HepG2 (cell line): ENCODE measurements around the gene GARIN3. TPM values are rescaled to one million over a fixed set of nuclear protein-coding genes. Genes with fewer than 3 reads are reported as not detected.

ENCODE experiments used
- ATAC-seq: fragments of 200-7000 bp; cut with Tn5 transposase; 3 replicates; pipeline ENCODE4 v1.9.1; 2020; ENCODE audit warnings: mild to moderate bottlenecking, moderate library complexity
- BruUV-seq: library from RNA; stranded (reverse); fragments of 400-500 nt; replicated peaks from 2 replicates; lab custom pipeline; 2021; lab: Mats Ljungman, UMichigan
- CTCF ChIA-PET: fragments of 300-600 bp; formaldehyde crosslinking; extraction: SDS; loops from one replicate; lab custom pipeline; 2021; ENCODE audit warnings: low total read pairs, inconsistent platforms, low intra/inter-chr PET ratio; lab: Yijun Ruan, JAX
- POLR2A ChIA-PET: fragments of 350-600 bp; sonication (Branson Sonifier 250); formaldehyde crosslinking; loops from one replicate; lab custom pipeline; 2020; ENCODE audit warnings: antibody characterized with exemption, inconsistent platforms; lab: Yijun Ruan, JAX
- DNase-seq: peaks from one replicate; pipeline ENCODE4 v3.0.0-alpha.2; 2015; ENCODE audit warnings: low spot score
- FAIRE-seq: peaks from 3 replicates; lab custom pipeline; 2011; peaks lifted over from hg19 to GRCh38; lab: Jason Lieb, UNC
- H2AFZ ChIP-seq: one replicate; pipeline ENCODE4 v1.6.1; 2011; ENCODE audit warnings: low read length, inconsistent platforms
- H3K27ac ChIP-seq: fragments of 300-600 bp; 3 replicates; pipeline ENCODE4 v1.8.0; 2011; ENCODE audit warnings: mixed run types, mild to moderate bottlenecking, mixed read lengths, low read length, inconsistent platforms; ENCODE audit not compliant: insufficient read depth; ENCODE audit errors: extremely low read length
- H3K27me3 ChIP-seq, 2 experiments: fragments of 200-600 bp in 1 of 2; 2 replicates in 1 of 2; 3 replicates in 1 of 2; pipeline versions ENCODE4 v1.6.0 to v1.8.0; 2011; ENCODE audit warnings: low read length in 2 of 2, mild to moderate bottlenecking in 2 of 2, moderate library complexity in 2 of 2, inconsistent platforms in 1 of 2; ENCODE audit not compliant: insufficient read depth in 2 of 2, control insufficient read depth in 1 of 2
- H3K36me3 ChIP-seq, 2 experiments: fragments of 200-600 bp in 1 of 2; replicated peaks in 1 of 2; 2 replicates in 1 of 2; 3 replicates in 1 of 2; pipeline versions ENCODE4 v1.5.1 to v1.8.0; 2011; ENCODE audit warnings: low read length in 2 of 2, inconsistent platforms in 1 of 2; ENCODE audit not compliant: insufficient read depth in 2 of 2, control insufficient read depth in 1 of 2
- H3K4me1 ChIP-seq: 2 replicates; pipeline ENCODE4 v1.5.1; 2012; ENCODE audit warnings: low read length, inconsistent platforms; ENCODE audit not compliant: insufficient read depth
- H3K4me2 ChIP-seq: 2 replicates; pipeline ENCODE4 v1.6.0; 2011; ENCODE audit warnings: low read depth, low read length, inconsistent platforms
- H3K4me3 ChIP-seq, 3 experiments: fragments of 200-600 bp in 1 of 3; sonication (generic), shearing (Covaris generic) in 1 of 3; replicated peaks in 1 of 3; 2 replicates each; pipeline ENCODE4 v1.5.1; 2011 to 2016; ENCODE audit warnings: low read length in 3 of 3, inconsistent platforms in 2 of 3, low read depth in 2 of 3, mild to moderate bottlenecking in 2 of 3, control low read depth in 1 of 3, mixed read lengths in 1 of 3; ENCODE audit not compliant: insufficient read depth in 1 of 3
- H3K79me2 ChIP-seq: one replicate; pipeline ENCODE4 v1.6.1; 2011; ENCODE audit warnings: low read length, inconsistent platforms; ENCODE audit not compliant: insufficient read depth
- H3K9ac ChIP-seq: 2 replicates; pipeline ENCODE4 v1.6.0; 2011; ENCODE audit warnings: mild to moderate bottlenecking, low read depth, low read length, inconsistent platforms; ENCODE audit not compliant: insufficient read depth
- H3K9me3 ChIP-seq: 2 replicates; pipeline ENCODE4 v1.5.1; 2012; ENCODE audit warnings: mild to moderate bottlenecking, low read length
- H4K20me1 ChIP-seq: 2 replicates; pipeline ENCODE4 v1.6.0; 2011; ENCODE audit warnings: inconsistent platforms, mild to moderate bottlenecking, low read length, moderate library complexity; ENCODE audit not compliant: insufficient read depth
- TBL1XR1 ChIP-seq: fragments of 150-350 bp; IDR thresholded peaks from 2 replicates; pipeline ENCODE4 v1.6.1; 2014; ENCODE audit warnings: borderline replicate concordance, low read length; ENCODE audit not compliant: partially characterized antibody
- TEAD3 ChIP-seq: optimal IDR thresholded peaks from 2 replicates; pipeline ENCODE3; 2016; ENCODE audit warnings: borderline replicate concordance
- WGBS: methylation state at CpG from one replicate; pipeline ENCODE4 v1.1.6; 2017; ENCODE audit warnings: low lambda C conversion rate; 5-methylcytosine and 5-hydroxymethylcytosine counted together
- in situ Hi-C: cut with HindIII; loops from 2 replicates; pipeline ENCODE4 v1.10.0; 2017; ENCODE audit warnings: low pct_unique_long_range_greater_than_20kb; ENCODE audit not compliant: extremely low pct_ligation_motif_present
- intact Hi-C: fragments of 100-400 bp; cut with micrococcal nuclease; formaldehyde crosslinking; loops from one replicate; pipeline ENCODE4 v1.10.0; 2022; ENCODE audit not compliant: unreplicated experiment
- polyA plus RNA-seq, 8 experiments: library from polyadenylated mRNA; depleted of rRNA in 3 of 8; stranded (reverse) in 7 of 8; unstranded in 1 of 8; fragments of >200 nt; fragmentation: Illumina TruSeq in 4 of 8; extraction: Trizol in 4 of 8; gene quantifications; 2 replicates each; pipeline versions ENCODE4 v1.2.1 to v1.2.3, GENCODE V29; 2011 to 2016; ENCODE audit warnings: low read depth in 4 of 8, missing spikeins in 1 of 8, mixed read lengths in 1 of 8; ENCODE audit not compliant: insufficient read depth in 1 of 8
- total RNA-seq, 5 experiments: library from RNA; depleted of rRNA; stranded (reverse); fragments of >200 nt; fragmentation: Illumina TruSeq; extraction: Trizol; gene quantifications; 2 replicates each; pipeline ENCODE4 v1.2.3, GENCODE V29; 2016; ENCODE audit warnings: low read depth in 1 of 5
- TF ChIP-seq, protein P1 (sequence below): sonication (generic); formaldehyde crosslinking; IDR thresholded peaks from 2 replicates; pipeline ENCODE4 v1.8.0; 2022; ENCODE audit warnings: mild to moderate bottlenecking, missing genetic modification reagents
- TF ChIP-seq, protein P2 (sequence below): sonication (generic); formaldehyde crosslinking; IDR thresholded peaks from 2 replicates; pipeline ENCODE4 v1.4.0; 2020; ENCODE audit warnings: mild to moderate bottlenecking, low read depth, missing genetic modification reagents

The GARIN3 gene
- total and polyA plus RNA-seq, 2 of the 13 experiments (the other 11 are each of a cell fraction or from before 2014, with no cell fraction given) = not detected

DNA sequence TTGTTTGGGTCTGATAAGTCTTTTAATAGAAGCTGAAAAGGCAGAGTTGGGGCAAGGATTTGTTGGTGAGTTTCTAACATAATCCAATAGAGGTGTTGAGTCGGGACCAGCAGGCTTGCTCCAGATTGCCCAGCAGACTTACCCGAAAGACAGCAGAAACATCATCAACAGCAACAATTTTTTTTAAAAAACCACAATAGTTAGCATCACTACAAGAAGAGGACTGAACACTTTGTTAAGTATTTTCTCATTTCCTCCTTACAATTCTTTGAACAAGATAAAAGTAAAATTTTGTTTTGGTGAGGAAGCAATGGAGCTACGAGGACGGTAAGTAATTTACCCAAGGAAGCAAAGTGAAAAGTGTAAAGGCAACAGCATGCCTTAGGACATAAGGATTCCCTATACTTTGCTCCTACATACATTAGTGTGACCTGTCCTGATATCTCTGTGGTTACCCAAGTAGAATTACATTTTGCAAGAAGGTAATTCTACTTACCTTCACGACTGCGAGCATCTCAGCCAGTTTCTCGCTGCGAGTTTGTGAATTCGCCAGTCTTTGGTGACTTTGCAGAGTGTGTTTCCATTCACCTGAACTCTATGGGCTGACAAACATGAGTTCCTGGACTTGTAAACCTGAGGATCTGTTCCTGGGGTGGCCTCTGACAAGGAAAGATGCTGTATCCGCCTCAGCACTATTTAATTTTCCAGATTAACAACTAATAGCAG is 27.8 kb upstream of the GARIN3 start:
- no TSS peak for BruUV-seq
- H3K36me3 ChIP-seq = no peaks in the 10 kb centered on the region
- TF ChIP-seq TEAD3 (no peak), TBL1XR1 (no peak)
- TF ChIP-seq, protein P1, sequence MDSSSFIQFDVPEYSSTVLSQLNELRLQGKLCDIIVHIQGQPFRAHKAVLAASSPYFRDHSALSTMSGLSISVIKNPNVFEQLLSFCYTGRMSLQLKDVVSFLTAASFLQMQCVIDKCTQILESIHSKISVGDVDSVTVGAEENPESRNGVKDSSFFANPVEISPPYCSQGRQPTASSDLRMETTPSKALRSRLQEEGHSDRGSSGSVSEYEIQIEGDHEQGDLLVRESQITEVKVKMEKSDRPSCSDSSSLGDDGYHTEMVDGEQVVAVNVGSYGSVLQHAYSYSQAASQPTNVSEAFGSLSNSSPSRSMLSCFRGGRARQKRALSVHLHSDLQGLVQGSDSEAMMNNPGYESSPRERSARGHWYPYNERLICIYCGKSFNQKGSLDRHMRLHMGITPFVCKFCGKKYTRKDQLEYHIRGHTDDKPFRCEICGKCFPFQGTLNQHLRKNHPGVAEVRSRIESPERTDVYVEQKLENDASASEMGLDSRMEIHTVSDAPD = no peak
- TF ChIP-seq, protein P2, sequence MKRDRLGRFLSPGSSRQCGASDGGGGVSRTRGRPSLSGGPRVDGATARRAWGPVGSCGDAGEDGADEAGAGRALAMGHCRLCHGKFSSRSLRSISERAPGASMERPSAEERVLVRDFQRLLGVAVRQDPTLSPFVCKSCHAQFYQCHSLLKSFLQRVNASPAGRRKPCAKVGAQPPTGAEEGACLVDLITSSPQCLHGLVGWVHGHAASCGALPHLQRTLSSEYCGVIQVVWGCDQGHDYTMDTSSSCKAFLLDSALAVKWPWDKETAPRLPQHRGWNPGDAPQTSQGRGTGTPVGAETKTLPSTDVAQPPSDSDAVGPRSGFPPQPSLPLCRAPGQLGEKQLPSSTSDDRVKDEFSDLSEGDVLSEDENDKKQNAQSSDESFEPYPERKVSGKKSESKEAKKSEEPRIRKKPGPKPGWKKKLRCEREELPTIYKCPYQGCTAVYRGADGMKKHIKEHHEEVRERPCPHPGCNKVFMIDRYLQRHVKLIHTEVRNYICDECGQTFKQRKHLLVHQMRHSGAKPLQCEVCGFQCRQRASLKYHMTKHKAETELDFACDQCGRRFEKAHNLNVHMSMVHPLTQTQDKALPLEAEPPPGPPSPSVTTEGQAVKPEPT (CRISPR knock-in tag) = no peak
- no peaks in the 10 kb centered on the region for H3K4me1 ChIP-seq
- H3K9me3 ChIP-seq = no peaks in the 10 kb centered on the region
- in situ Hi-C loops (no loop called here), intact Hi-C loops (no loop called here)
- H3K27me3 ChIP-seq = peaks cover 0 to 5% of the 10 kb centered on the region in 2 experiments; a peak in 2 of 5 replicates
- 2% methylated on average over 6 of the region's 10 CpGs for WGBS
- no peak overlapping the region for H2AFZ ChIP-seq
- FAIRE-seq (no peak), DNase-seq (no peak), ATAC-seq (no peak)
- ChIA-PET CTCF (no interaction called here), POLR2A (no interaction called here)
- H3K27ac ChIP-seq = no peak overlapping the region
- no peaks in the 10 kb centered on the region; the same call in 1 of the 2 replicates for H4K20me1 ChIP-seq
- no peaks in the 10 kb centered on the region for H3K79me2 ChIP-seq
- H3K4me2 ChIP-seq = no peak overlapping the region
- no peak overlapping the region for H3K4me3 ChIP-seq
- H3K9ac ChIP-seq = no peak overlapping the region
